H9 (cell line): ENCODE measurements around the gene CCL19. TPM values are rescaled to one million over a fixed set of nuclear protein-coding genes. Genes with fewer than 3 reads are reported as not detected.

Experiments used
- DNase-seq: peaks from one replicate; pipeline ENCODE4 v3.0.0-alpha.2; 2017
- H2AFZ ChIP-seq: one replicate; pipeline ENCODE4 v1.6.1; 2013; ENCODE audit warnings: mild to moderate bottlenecking, low read length, control low read depth, moderate library complexity
- H2AK5ac ChIP-seq: 2 replicates; pipeline ENCODE4 v1.6.1; 2013; ENCODE audit warnings: low read length, control low read depth, mixed read lengths; ENCODE audit not compliant: insufficient read length
- H2BK120ac ChIP-seq: one replicate; pipeline ENCODE4 v1.6.1; 2013; ENCODE audit warnings: low read depth, mild to moderate bottlenecking, low read length, control low read depth, inconsistent platforms; ENCODE audit not compliant: poor library complexity, severe bottlenecking
- H2BK12ac ChIP-seq: 2 replicates; pipeline ENCODE4 v1.6.1; 2013; ENCODE audit warnings: low read length, control low read depth, mixed read lengths, low read depth; ENCODE audit not compliant: insufficient read length
- H2BK15ac ChIP-seq: 2 replicates; pipeline ENCODE4 v1.6.1; 2013; ENCODE audit warnings: low read depth, low read length, control low read depth
- H2BK20ac ChIP-seq: one replicate; pipeline ENCODE4 v1.6.1; 2013; ENCODE audit warnings: low read depth, mild to moderate bottlenecking, low read length, control low read depth, inconsistent platforms; ENCODE audit not compliant: poor library complexity, severe bottlenecking
- H2BK5ac ChIP-seq: 2 replicates; pipeline ENCODE4 v1.6.1; 2013; ENCODE audit warnings: low read length, control low read depth, mixed read lengths; ENCODE audit not compliant: insufficient read length
- H3K14ac ChIP-seq: 2 replicates; pipeline ENCODE4 v1.6.1; 2013; ENCODE audit warnings: low read length, control low read depth; ENCODE audit not compliant: insufficient read depth
- H3K18ac ChIP-seq: 2 replicates; pipeline ENCODE4 v1.6.1; 2013; ENCODE audit warnings: low read depth, mild to moderate bottlenecking, mixed read lengths, low read length, control low read depth; ENCODE audit not compliant: insufficient read length
- H3K23ac ChIP-seq: 2 replicates; pipeline ENCODE4 v1.6.1; 2013; ENCODE audit warnings: low read length, control low read depth, mixed read lengths, low read depth; ENCODE audit not compliant: insufficient read length
- H3K23me2 ChIP-seq: 2 replicates; pipeline ENCODE4 v1.6.1; 2013; ENCODE audit warnings: low read depth, mild to moderate bottlenecking, mixed read lengths, low read length, control low read depth; ENCODE audit not compliant: insufficient read length, poor library complexity, severe bottlenecking
- H3K27ac ChIP-seq: 2 replicates; pipeline ENCODE4 v1.5.1; 2013; ENCODE audit warnings: low read length, control low read depth, mixed read lengths, low read depth; ENCODE audit not compliant: insufficient read length
- H3K27me3 ChIP-seq: 2 replicates; pipeline ENCODE4 v1.6.1; 2013; ENCODE audit warnings: low read length, control low read depth, inconsistent platforms; ENCODE audit not compliant: insufficient read depth
- H3K4ac ChIP-seq: 2 replicates; pipeline ENCODE4 v1.6.1; 2013; ENCODE audit warnings: low read depth, mild to moderate bottlenecking, control low read depth, inconsistent platforms, low read length, moderate library complexity
- H3K4me1 ChIP-seq: 2 replicates; pipeline ENCODE4 v1.6.1; 2013; ENCODE audit warnings: low read length, control low read depth, inconsistent platforms; ENCODE audit not compliant: insufficient read depth
- H3K4me2 ChIP-seq: 2 replicates; pipeline ENCODE4 v1.6.1; 2013; ENCODE audit warnings: low read length, control low read depth, mixed read lengths; ENCODE audit not compliant: insufficient read length, insufficient read depth
- H3K56ac ChIP-seq: 2 replicates; pipeline ENCODE4 v1.6.1; 2013; ENCODE audit warnings: low read depth, mild to moderate bottlenecking, mixed read lengths, low read length, control low read depth; ENCODE audit not compliant: insufficient read length
- H3K79me1 ChIP-seq: 2 replicates; pipeline ENCODE4 v1.6.1; 2013; ENCODE audit warnings: low read depth, mild to moderate bottlenecking, moderate library complexity, low read length, control low read depth, inconsistent platforms; ENCODE audit not compliant: insufficient read depth, poor library complexity, severe bottlenecking
- H3K79me2 ChIP-seq: 2 replicates; pipeline ENCODE4 v1.6.1; 2013; ENCODE audit warnings: low read length, control low read depth, inconsistent platforms; ENCODE audit not compliant: insufficient read depth
- H3K9ac ChIP-seq: 2 replicates; pipeline ENCODE4 v1.6.1; 2013; ENCODE audit warnings: low read length, control low read depth, mixed read lengths; ENCODE audit not compliant: insufficient read length; ENCODE audit errors: extremely low read depth
- H3K9me3 ChIP-seq: one replicate; pipeline ENCODE4 v1.6.1; 2013; ENCODE audit warnings: low read depth, low read length, inconsistent platforms; ENCODE audit not compliant: control insufficient read depth
- H3T11ph ChIP-seq: one replicate; pipeline ENCODE4 v1.6.1; 2013; ENCODE audit warnings: mild to moderate bottlenecking, low read length, control low read depth, inconsistent platforms
- H4K20me1 ChIP-seq: one replicate; pipeline ENCODE4 v1.6.1; 2013; ENCODE audit not compliant: control insufficient read depth, insufficient read length, insufficient read depth
- H4K5ac ChIP-seq: 2 replicates; pipeline ENCODE4 v1.6.1; 2013; ENCODE audit warnings: low read depth, mild to moderate bottlenecking, mixed read lengths, low read length, control low read depth; ENCODE audit not compliant: insufficient read length
- H4K8ac ChIP-seq: replicated peaks from 2 replicates; pipeline ENCODE4 v1.6.1; 2013; ENCODE audit warnings: low read length, control low read depth, mixed read lengths, low read depth; ENCODE audit not compliant: insufficient read length
- H4K91ac ChIP-seq: 2 replicates; pipeline ENCODE4 v1.6.1; 2013; ENCODE audit warnings: low read depth, mild to moderate bottlenecking, moderate library complexity, mixed read lengths, low read length, control low read depth; ENCODE audit not compliant: insufficient read length
- H3K27ac Mint-ChIP-seq, 3 experiments: 2 replicates in 2 of 3; 3 replicates in 1 of 3; pipeline ENCODE4 v1.8.0; 2020 to 2021; ENCODE audit warnings: mixed read lengths in 3 of 3, mild to moderate bottlenecking in 1 of 3, moderate library complexity in 1 of 3
- H3K27me3 Mint-ChIP-seq: 2 replicates; pipeline ENCODE4 v1.8.0; 2021; ENCODE audit warnings: low read depth, mild to moderate bottlenecking, moderate library complexity, mixed read lengths
- H3K36me3 Mint-ChIP-seq, 3 experiments: 2 replicates in 2 of 3; 3 replicates in 1 of 3; pipeline ENCODE4 v1.8.0; 2020 to 2021; ENCODE audit warnings: low read depth in 3 of 3, mixed read lengths in 3 of 3; ENCODE audit not compliant: insufficient read depth in 1 of 3
- H3K4me1 Mint-ChIP-seq, 2 experiments: 2 replicates each; pipeline ENCODE4 v1.8.0; 2020; ENCODE audit warnings: mixed read lengths in 2 of 2
- H3K4me3 Mint-ChIP-seq, 2 experiments: 2 replicates in 1 of 2; 3 replicates in 1 of 2; pipeline ENCODE4 v1.8.0; 2020 to 2021; ENCODE audit warnings: mild to moderate bottlenecking in 2 of 2, mixed read lengths in 2 of 2, moderate library complexity in 1 of 2
- H3K9me3 Mint-ChIP-seq, 2 experiments: 2 replicates in 1 of 2; 3 replicates in 1 of 2; pipeline ENCODE4 v1.8.0; 2020; ENCODE audit warnings: mild to moderate bottlenecking in 2 of 2, mixed read lengths in 2 of 2, moderate library complexity in 1 of 2
- CTCF ChIP-seq: fragments of 200-600 bp; sonication (generic); conservative IDR thresholded peaks from 3 replicates; pipeline ENCODE4 v1.8.0; 2021; ENCODE audit warnings: antibody characterized with exemption, mild to moderate bottlenecking
- total RNA-seq: library from RNA; stranded (reverse); gene quantifications from 2 replicates; pipeline ENCODE4 v1.2.1, GENCODE V29; 2021

The CCL19 gene
- total RNA-seq, 1 experiment from 2014 or later, result not detected

DNA sequence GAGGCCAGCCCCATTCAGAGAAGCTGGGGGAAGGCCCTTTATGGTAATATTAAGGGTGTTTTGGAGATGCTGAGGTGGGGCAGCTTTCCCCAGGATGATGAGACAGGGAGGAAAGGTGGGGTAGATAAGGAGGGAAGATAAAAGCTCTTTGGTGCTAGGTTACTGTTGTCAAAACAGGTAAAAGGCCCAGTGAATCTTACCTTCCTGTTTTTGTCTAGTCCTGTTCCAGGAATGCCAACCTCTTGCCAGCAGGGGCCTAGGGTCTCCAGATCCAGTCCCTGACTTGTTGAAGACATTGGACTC, 27.8 kb downstream of the CCL19 start:
- Histone ChIP-seq H3K9ac (no peak overlapping the region), H3K23me2 (peaks cover 13% of the 10 kb centered on the region), H4K20me1 (no peaks in the 10 kb centered on the region), H2AK5ac (no peak overlapping the region), H2BK5ac (no peak overlapping the region), H3K9me3 (no peaks in the 10 kb centered on the region), H2BK20ac (no peak overlapping the region), H2BK15ac (no peak overlapping the region), H2AFZ (no peak overlapping the region), H3K4me1 (no peaks in the 10 kb centered on the region), H3K79me1 (no peaks in the 10 kb centered on the region), H3K79me2 (no peaks in the 10 kb centered on the region), H2BK120ac (no peak overlapping the region), H4K91ac (no peak overlapping the region), H3K18ac (no peak overlapping the region), H3K27ac (no peak overlapping the region), H3K23ac (no peak overlapping the region), H3T11ph (no peak overlapping the region), H3K4ac (no peak overlapping the region), H3K4me2 (no peak overlapping the region), H3K27me3 (no peaks in the 10 kb centered on the region), H4K5ac (no peak overlapping the region), H3K14ac (no peak overlapping the region), H4K8ac (no peak overlapping the region), H3K56ac (no peak overlapping the region), H2BK12ac (no peak overlapping the region)
- Mint-ChIP-seq H3K27me3 (peaks cover 1% of the 10 kb centered on the region; the same call in 1 of the 2 replicates), H3K4me1 (peaks cover 7 to 8% of the 10 kb centered on the region in 2 experiments), H3K27ac (no peak overlapping the region; a peak in 2 of 7 replicates), H3K4me3 (no peak overlapping the region), H3K9me3 (no peaks in the 10 kb centered on the region), H3K36me3 (peaks cover 6 to 9% (median 8%) of the 10 kb centered on the region in 3 experiments; a peak in 6 of 7 replicates)
- no peak for DNase-seq
- TF ChIP-seq CTCF, result no peak
